Ramos (cell line): ENCODE measurements around the gene AGXT.

Experiments
- in situ Hi-C: fragments of 300-500 bp; cut with MboI; formaldehyde crosslinking; loops from one replicate; pipeline ENCODE4 v1.14.3; 2022; ENCODE audit warnings: low sequenced_read_pairs; ENCODE audit not compliant: unreplicated experiment

The AGXT gene

DNA sequence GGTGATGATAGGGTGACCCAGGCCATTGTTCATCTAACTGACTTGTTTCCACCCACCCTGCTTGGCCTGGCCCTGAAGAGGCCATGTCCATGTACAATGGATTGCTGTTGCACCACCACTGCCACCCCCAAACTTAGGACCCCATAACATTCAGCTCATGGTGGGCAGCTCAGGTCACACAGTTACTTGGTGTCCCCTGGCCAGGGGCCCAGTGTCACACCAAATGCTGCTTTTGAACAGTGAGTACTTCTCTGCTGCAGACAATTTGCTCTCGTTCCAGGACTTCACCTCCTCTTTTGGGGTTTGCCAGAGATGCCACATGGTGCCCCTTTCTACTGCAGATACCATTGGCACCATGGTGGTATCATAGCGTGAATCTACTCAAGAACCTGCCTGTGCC, 15.6 kb downstream of the AGXT start:
- in situ Hi-C loops: no loop called here

DNA sequence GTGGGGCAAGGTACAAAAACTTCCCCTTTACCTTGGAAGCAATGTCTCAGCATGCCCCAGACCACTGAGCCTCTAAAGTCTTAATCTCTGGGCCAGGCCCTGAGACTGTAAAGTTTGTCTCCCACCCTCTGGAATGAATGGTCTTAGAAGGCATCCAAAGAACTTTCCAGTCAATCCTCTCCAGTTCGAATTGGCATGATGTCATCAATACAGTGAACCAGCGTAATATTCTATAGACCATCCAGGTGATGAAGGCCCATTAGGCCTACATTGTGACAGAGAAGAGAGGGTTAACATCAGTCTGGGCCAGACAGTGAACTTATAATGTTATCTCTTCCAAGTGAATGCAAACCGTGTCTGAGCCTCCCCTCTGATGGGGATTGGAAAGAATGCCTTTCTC, 16.1 kb downstream of the AGXT start:
- in situ Hi-C loops: no loop called here

DNA sequence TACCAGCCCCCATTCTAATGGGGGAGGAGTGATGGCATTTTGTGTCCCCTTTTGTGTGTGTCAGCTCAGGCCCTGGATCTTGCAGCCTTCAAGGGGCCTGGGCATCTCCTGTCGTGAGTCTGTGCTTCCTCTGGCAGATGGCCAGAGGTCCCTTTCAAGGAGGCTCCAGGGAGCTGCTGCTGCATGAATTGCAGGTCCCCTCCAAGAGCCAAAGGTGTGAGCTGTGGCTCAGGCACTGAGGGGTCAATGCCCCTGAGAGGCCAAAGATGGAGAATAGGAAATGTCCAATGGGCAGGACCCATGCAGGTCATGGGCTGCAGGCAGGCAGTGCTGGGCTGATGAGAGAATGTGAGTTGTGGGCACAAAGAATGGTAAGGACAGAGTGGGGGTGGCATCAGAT, 16.9 kb downstream of the AGXT start:
- in situ Hi-C loops: no loop called here

DNA sequence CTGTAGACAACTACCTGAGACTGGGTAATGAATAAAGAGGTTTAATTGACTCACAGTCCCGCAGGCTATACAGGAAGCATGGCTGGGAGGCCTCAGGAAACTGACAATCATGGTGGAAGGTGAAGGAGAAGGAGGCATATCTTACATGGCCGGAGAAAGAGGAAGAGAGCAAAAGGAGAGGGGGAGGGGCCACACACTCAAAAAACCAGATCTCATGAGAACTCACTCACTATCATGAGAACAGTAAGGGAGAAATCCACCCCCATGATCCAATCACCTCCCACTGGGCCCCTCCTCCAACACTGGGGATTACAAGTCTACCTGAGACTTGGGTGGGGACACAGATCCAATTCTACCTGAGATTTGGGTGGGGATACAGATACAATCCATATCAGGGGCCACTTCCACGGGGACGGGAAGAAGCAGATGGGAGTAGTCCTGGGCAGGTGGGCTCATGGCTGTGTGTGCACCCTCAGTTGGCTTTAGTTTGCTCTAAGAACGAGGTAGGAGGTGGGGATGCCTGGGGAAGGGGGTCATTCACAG, 17.5 kb downstream of the AGXT start:
- in situ Hi-C loops: no loop called here

DNA sequence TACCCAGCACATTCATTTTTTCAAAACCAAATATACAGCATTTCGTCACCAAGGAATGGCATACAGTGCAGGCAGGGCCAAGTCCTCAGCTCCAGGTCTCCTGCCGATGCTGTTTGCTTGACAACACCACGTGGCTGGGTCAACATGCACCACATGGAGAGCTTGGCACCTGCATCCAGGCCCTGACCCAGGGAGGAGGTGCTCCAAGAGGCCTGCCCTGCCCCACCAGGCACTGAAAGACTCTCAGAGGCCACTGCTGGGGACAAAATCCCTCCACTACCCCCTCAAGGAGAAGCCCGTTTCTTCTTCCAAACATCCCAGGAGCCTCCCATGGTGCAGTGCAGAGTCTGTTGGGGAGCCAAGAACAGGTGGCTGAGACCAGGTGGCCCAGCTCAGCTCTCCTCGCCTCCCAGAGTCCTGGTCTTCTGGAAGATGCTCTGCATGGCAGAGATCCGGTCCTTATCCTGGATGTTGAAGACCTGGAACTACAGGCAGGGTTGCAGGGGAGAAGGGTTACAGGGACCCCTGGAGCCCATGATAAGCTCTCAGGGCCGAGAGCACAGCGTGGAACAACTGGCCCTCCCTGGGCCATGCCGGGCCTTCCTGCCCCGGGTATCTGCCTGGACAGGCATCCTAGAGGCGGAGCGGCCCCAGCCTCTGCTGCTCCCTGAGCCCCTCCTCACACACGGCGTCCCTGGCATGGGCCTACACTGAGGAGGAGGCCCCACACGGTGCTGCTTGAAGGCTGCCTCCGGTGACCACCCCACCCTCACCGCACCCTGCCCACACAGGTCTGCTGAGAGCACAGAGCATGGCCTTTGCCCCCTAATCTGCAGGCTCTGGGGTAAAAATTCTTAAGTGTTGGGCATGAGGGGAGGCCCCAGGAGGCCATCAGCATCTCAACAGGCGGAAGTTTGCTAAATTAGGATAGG, 18.3 kb downstream of the AGXT start:
- in situ Hi-C loops: no loop called here

DNA sequence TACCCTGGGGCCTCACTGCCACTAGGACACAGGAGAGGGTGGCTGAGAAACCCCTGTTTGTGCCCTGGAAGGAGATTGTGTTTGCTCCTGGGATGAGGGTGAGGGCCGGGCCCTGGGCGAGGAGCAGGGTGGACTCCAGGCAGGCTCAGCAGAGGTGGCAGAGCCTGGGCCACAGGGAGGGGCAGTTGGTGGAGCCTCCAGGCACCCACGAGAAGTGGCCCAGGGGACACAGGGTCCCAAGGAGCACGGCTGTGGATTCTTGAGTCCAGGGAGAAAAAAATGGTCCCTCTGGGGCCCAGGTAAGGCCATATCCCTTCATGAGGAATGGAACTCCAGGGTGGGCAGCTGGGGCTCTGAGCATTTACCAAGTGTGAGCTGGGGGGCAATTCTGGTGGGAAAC, 19.0 kb downstream of the AGXT start:
- in situ Hi-C loops: no loop called here

DNA sequence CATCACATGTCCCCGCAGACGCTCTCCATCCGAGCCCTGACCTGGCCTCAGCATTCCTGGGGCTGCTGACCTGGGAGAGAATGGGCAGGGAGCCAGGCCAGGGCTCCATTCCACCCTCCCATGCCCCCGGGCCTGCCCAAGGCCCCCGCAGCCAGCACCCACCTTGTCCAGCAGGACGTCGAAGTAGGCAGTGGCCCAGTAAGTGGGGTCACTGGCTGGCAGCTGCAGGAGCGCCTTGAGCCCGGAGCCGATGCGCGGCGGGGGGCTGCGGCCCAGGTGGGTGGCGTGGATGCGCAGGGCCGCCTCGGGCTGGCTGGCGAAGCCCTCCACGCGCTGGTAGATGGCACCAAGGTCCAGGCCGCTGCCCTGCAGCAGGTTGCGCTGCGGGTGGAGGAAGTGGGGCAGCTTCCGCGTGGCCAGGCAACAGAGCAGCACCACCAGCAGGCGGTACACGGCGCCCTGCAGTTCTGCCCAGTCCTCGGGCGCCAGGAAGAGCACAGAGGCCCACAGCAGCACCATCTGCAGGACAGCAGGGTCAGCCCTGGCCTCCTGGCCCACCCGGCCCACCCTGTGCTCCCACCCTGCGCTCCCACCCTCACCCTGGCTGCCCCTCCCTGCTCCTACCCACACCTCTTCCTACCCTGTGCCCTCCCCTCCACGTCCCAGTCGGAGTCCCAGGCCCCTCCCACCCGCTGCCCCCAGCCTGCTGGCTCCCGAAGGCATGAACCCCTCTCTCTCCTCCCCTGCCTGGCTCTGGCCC, 19.7 kb downstream of the AGXT start:
- in situ Hi-C loops: no loop called here

DNA sequence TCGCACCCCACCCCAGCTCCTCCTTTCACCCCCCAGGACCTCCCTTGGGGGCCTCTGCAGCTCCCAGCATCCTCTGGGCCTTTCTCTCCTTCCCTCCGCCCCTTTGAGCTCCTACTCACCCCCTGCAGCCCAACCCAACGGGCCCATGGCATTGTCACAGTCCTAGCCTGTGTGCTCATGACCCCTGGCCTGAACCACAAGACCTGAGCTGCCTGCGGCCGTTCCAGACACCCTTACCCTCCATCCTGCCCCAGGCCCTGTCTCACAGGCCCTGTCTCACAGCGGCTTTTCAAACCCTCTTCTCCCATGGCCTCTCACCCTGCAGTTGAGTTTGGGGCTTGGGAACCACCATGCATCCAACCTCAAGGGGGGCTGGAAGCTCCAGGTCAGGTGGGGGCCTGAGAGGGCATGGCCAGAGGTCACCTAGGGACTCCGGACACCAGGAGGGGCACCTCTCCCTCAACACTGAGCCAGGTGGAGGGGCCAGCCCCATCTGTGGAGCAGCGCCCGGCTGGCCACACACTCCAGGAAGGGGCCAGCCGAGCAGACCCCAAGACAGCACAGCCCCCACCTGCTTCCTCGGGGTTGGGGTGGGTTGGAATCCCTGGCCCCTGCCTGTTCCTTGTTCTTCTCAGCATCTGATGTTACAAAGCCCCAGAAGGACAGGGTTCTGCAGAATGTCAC, 20.4 kb downstream of the AGXT start:
- in situ Hi-C loops: no loop called here

DNA sequence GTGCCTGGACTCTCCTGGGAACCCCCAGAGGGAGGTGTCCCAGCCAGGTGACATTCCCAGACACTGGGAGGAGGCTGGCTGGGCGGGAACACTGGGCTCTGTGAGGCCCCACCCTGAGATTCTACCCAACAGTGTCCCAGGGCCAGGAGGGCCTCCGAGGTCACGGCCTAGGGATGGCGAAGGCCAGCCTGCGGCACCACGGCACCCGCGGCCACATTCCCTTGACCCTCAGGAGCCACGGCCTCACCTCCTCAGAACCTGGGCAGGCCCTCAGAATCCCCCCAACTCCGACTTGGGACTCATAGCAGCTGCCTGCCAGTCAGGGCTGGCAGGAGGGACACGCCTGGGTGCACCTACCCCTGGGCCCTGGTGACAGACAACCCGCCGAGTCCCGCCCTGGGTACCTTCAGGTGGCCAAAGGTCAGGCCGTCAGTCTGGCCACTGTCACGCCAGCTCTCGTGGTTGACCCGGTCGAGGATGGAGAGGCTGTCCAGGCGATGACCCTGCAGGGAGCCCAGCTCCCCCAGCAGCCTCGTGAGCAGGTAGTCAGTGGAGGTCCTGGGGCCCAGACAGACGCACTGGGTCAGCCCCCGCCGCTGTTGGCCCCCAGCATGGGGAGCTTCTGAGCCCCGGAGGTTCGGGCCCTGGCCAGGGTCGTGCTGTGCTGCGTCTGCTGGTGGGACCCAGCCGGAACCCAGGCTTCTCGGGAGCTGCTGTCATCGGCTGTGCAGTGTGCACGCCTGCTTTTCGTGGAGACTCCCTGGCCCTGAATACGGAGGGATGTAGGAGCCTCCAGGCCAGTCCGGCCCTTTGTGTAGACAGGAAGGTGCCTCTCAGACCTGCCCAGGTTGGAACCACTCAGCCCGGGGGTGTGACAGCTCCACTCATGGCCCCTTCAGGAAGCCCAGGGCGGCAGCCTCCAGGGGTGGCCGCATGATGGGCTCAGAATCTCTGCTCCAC, 21.3 kb downstream of the AGXT start:
- in situ Hi-C loops: no loop called here

DNA sequence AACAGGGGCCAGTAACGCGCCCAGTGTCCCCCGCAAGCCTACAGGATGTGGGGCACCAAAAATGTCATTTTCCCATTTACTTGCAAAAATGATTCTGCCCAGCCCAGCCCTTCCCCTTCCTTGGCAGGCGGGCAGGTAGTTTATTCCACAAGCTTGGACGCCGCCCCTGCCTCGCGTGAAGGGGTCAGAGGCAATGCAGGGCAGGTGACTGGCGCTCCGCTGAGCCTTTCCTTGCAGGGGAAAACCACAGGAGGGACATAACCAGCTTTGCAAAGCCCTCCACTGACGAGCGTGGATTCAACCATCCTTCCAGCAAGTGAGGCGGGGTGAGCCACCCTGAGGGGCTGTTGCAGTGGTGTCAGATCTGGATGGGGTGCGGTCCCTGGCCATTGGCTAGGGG, 22.1 kb downstream of the AGXT start:
- in situ Hi-C loops: no loop called here

DNA sequence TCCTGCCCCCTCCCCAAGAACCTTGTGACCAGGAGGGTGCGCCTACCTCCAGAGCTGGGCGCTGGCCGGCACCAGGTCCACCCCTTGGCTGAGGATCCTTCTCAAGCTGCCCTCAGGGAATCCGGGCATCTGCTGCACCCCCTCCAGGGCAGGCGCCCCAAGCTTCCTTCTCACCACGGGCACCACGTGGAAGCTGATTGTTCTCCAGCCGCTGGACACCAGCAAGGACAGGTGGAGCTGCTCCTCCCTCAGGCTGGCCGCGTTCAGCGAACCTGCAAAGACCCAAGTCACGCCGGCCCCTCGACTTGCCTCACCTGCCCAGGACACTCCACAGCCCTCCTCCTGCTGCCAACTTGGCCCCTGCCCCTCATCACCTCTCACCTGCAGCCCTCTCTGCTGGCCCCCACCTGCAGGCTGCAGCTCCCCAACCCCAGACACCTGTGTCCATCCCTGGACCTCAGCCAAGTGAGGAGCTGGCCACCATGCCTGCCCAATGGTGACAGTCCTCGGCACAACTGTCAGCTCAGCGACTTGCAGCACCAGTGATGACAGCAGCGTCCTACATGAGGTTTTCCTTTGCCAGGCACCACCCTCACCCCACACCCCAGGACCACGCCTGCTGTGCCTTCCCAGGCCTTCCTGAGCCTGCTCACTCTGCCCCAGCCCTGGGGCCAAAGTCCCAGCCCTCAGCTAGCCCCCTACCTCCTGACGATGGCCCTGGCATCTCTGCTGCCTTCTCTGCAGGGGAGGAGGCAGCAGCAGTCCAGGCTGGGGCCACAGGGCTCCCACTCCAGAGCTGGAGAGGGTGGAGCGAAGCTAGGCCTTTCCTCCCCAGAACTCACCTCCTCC, 23.1 kb downstream of the AGXT start:
- in situ Hi-C loops: no loop called here

DNA sequence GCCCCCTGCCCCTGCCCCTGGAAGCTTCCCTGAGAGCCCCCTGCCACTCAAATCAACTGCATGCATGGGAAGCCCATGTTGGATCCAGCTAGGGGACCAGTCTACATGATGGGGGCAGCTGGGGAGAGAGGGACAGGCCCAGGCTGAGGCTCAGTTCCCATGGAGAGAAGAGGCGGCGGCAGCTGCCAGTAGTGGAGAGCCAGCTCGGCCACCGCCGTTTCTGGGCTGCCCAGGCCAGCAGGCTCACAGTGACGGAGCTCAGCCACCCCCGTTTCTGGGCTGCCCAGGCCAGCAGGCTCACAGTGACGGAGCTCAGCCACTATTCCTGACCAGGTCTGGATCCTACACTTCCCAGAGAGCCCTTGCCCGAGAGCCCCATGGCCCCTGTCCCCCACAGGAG, 23.7 kb downstream of the AGXT start:
- in situ Hi-C loops: no loop called here

DNA sequence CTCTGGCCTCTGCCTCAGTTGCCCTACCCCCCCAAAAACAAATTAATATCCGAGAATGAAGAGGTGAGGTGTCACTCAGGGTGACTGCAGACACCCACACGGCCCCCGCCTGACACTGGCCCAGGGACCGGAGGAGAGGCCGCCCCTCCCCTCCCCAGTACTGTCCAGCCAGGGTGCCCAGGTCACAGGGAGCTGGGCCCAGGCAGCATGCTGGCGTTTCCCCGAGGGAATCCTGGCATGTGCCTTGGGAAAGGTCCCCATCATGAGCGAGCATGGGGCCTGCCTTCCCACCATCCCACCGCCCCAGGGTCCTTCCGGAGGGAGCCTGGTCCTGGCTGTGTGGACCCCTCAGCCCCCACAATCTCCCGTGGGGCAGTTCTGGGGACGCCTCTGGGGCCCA, 24.3 kb downstream of the AGXT start:
- in situ Hi-C loops: no loop called here

DNA sequence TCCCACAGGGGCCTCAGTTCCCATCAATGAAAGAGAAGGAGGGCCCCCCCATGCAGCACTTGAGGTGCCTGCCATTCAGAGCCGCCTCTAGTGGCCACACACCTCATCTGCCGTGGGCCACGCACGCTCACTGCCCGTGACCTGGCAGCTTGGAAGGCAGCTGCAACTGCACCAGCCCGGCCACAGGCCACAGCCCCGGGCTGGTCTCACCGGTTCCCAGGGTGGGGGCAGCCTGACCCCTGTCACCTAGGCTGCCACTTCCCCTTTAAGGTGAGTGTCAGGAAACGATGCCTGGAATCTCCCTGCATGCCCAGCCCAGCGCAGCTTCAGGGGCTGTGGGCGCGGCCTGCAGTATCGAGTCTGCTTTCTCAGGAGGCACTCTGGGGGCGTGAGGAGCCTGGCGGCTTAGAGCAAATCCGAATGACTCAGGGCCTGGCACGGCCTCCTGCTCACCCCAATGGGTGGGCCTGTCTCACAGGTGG, 24.8 kb downstream of the AGXT start:
- in situ Hi-C loops: no loop called here

DNA sequence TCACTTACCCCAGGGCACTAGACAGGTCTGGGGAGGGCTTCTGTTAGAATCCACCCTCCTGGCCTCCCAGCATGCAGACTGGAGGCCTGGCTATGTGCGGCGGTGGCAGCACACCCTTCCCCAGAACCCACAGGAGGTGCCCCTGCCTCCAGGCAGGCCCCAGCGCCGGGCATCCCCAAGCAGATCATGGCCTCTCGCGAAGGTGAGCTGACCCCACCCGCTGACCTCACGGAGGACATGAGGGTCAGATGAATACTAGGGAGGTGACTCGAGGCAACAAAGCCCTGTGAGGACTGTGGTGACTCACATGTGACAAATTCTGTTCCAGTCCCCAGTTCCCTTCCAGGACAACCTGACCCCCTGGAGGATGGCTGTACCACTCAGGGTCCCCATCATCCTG, 25.4 kb downstream of the AGXT start:
- in situ Hi-C loops: no loop called here

DNA sequence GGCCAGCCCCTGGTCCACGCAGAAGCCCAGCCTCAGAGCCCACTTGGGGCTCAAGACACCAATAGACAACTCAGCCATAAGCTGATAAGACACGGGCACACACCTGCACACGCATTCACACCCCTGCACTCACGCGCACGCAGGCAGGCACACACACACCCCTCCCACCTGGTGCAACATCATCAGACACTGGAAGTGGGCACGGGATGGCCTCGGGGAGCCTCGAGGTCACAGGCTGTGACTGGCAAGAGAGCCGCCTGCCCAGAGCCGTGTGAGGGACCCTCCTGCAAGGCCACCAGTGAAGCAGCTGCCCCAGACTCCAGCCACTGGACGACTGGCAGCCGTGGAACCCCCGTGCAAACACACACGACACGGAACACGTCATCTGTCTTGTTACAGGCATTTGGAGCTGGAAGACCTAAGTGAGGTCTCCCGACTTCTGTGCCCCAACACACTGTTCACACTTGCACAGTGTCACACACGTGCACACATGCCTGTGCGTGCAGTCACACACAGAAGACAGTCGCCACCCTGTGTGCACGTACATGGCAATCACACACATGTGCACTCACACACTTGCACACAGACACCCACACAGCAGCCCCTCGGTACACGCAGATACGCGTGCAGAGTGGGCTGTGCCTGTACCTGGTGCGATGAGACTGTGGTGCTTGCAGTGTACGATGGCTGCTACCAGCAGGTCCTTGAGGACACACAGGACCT, 26.4 kb downstream of the AGXT start:
- in situ Hi-C loops: no loop called here

DNA sequence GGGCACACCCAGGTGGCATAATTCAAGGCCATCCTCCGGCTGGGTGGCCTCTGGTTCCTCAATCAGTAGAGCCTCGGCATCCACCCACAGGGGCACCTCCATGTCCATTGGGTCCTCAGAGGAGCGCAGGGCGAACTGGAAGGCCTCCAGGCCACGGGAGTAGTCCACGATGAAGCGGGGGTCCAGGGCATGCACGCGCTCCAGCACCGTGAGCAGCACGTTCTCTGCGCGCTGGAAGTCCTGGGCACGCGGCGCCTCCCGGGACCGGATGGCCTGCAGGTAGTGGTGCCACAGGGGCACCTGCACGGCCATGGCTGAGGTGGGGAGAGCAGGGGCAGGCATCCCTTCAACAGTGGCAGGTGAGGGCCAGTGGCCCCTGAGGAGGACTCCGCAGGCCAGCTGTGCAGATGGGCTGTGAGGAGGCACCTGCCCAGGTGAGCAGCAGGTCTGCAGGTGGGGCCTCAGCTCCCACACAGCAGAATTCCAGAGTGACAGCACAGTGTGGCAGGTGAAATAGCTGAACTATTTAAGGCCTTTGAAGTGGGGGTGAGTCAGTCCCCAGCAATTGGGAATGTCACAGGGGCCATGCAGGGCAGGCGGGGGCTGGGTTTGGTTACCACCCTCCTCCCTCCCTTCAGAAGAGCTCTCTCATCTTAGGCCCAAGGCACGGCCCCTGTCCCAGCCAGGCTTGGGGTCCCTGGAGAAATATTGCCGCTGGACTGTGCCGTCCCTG, 27.2 kb downstream of the AGXT start, which contains the start of gene MAB21L4:
TSS of gene MAB21L4 (minus strand) at position 501 of the 733 bp plus-strand sequence. CDS start at position 342, 159 bp downstream.
- in situ Hi-C loops: no loop called here
